Esophagus squamous epithelium (tissue), 5 donors: ENCODE results near the gene CDR2L. TPM values are rescaled to one million over a fixed set of nuclear protein-coding genes. Genes with fewer than 3 reads are reported as not detected.

Source experiments
- DNase-seq: peaks from one replicate; lab custom pipeline; 2025; lab: John Stamatoyannopoulos, UW
- H3K27ac ChIP-seq, 4 donors: fragments of 200-600 bp; sonication (generic); one replicate each; pipeline ENCODE4 v1.5.1; 2016 to 2019; ENCODE audit warnings: mild to moderate bottlenecking in 1 of 4
- H3K27me3 ChIP-seq, 4 donors: fragments of 200-600 bp; sonication (generic); 1 replicate in 3 of 4; 2 replicates in 1 of 4; pipeline versions ENCODE4 v1.5.1 to v1.6.0; 2017 to 2021; ENCODE audit warnings: antibody characterized with exemption in 1 of 4
- H3K36me3 ChIP-seq, 3 donors: fragments of 200-600 bp; sonication (generic); one replicate each; pipeline ENCODE4 v1.5.1; 2016 to 2019
- H3K4me1 ChIP-seq, 3 donors: fragments of 200-600 bp; sonication (generic); one replicate each; pipeline ENCODE4 v1.5.1; 2017 to 2019
- H3K4me3 ChIP-seq, 4 donors: fragments of 200-600 bp; sonication (generic); 1 replicate in 3 of 4; 2 replicates in 1 of 4; pipeline ENCODE4 v1.5.1; 2016 to 2019; ENCODE audit warnings: mild to moderate bottlenecking in 2 of 4, moderate library complexity in 1 of 4
- H3K9me3 ChIP-seq, 3 donors: fragments of 200-600 bp; sonication (generic); one replicate each; pipeline ENCODE4 v1.5.1; 2016 to 2019
- POLR2A ChIP-seq, 4 donors: fragments of 450-650 bp; IDR thresholded peaks; one replicate each; pipeline ENCODE4 v1.6.1; 2017; ENCODE audit warnings: antibody characterized with exemption in 4 of 4, mild to moderate bottlenecking in 4 of 4, moderate library complexity in 3 of 4
- WGBS, 2 donors: methylation state at CpG; one replicate each; pipeline ENCODE4 v1.1.5; 2018; 5-methylcytosine and 5-hydroxymethylcytosine counted together
- intact Hi-C: fragments of 100-400 bp; cut with DNase I; formaldehyde crosslinking; loops from one replicate; pipeline ENCODE4 v1.15.0; 2022
- total RNA-seq, 4 donors: library from RNA; depleted of rRNA; stranded (reverse); fragments of >200 nt; gene quantifications; one replicate each; pipeline ENCODE4 v1.1.0, GENCODE V29; 2016
- TF ChIP-seq, protein P1 (sequence below), 6 experiments: fragments of 450-650 bp in 4 of 6; fragments of 200-600 bp in 2 of 6; sonication (generic) in 2 of 6; IDR thresholded peaks; one replicate each; pipeline ENCODE4 v1.5.1; 2016 to 2019; ENCODE audit warnings: antibody characterized with exemption in 6 of 6, mild to moderate bottlenecking in 4 of 6, moderate library complexity in 4 of 6
- donor health status: DM: yes; HTN: yes; CAD: no.

CDR2L gene
- 1 to 10 TPM; 5.3 to 7.9 (median 6.7) TPM for total RNA-seq

DNA sequence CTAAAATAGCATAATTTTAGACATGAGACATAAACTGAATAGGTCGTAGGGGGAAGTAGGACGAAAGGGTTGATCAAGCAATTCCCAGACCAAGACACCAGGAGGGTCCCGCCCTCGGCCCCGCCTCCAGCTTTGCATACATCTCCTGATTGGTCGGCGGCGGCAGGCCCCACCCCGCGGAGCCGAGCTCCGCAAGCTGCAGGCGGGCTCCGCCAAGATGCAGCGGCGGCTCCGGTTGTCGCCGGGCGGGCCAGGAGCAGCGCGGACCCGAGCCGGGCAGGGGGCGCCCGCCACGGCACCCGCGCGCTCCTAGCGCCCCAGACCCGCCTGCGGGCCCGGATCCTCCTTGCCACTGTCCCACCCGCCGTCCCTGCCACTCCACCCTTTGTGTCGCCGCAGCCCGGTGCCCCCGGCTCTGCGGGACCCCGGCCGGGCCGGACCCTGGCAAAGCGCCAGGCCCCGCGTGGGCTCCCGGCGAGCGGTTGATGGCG, at the start of gene CDR2L:
Gene CDR2L, plus strand, starts transcription at position 215 of the 491 bp plus-strand sequence. CDS start 412 bp downstream, outside the sequence.
- TF ChIP-seq, protein P1, sequence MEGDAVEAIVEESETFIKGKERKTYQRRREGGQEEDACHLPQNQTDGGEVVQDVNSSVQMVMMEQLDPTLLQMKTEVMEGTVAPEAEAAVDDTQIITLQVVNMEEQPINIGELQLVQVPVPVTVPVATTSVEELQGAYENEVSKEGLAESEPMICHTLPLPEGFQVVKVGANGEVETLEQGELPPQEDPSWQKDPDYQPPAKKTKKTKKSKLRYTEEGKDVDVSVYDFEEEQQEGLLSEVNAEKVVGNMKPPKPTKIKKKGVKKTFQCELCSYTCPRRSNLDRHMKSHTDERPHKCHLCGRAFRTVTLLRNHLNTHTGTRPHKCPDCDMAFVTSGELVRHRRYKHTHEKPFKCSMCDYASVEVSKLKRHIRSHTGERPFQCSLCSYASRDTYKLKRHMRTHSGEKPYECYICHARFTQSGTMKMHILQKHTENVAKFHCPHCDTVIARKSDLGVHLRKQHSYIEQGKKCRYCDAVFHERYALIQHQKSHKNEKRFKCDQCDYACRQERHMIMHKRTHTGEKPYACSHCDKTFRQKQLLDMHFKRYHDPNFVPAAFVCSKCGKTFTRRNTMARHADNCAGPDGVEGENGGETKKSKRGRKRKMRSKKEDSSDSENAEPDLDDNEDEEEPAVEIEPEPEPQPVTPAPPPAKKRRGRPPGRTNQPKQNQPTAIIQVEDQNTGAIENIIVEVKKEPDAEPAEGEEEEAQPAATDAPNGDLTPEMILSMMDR (IDR thresholded peaks at IDR 0.05) = no peak
- peak in 3 of 4 donors; percentile 66 to 96 (median 93) for TF ChIP-seq POLR2A (IDR thresholded peaks at IDR 0.05)
- WGBS, 2 donors = 0 to 2% methylated on average over 26 to 32 of the region's 51 CpGs
- DNase-seq = peak; percentile 78
- Histone ChIP-seq H3K27me3 (no peaks in the 10 kb centered on the region), H3K4me1 (peaks cover 7 to 59% (median 24%) of the 10 kb centered on the region in 3 donors), H3K9me3 (no peaks in the 10 kb centered on the region), H3K4me3 (peak within 1 kb of the TSS; percentile 62 to 94 (median 82)), H3K27ac (peak within 1 kb of the TSS; percentile 87 to 97 (median 94)), H3K36me3 (no peaks in the 10 kb centered on the region)
- intact Hi-C loops = no loop called here

GRCh38 chr17:74938194-74938950, 49.1 kb upstream of the CDR2L start:
- Histone ChIP-seq H3K4me3 (no peak overlapping the region), H3K4me1 (peaks cover 9 to 69% (median 19%) of the 10 kb centered on the region in 3 donors), H3K27me3 (peaks cover 0 to 92% (median 12%) of the 10 kb centered on the region in 4 donors), H3K36me3 (peaks cover 0 to 5% (median 0%) of the 10 kb centered on the region in 3 donors), H3K27ac (peak overlapping the region in 3 of 4 donors; percentile 1 to 24 (median 19)), H3K9me3 (no peaks in the 10 kb centered on the region)
- 67 to 76% methylated on average over 8 of the region's 8 CpGs for WGBS, 2 donors
- intact Hi-C loops = no loop called here
- no peak for TF ChIP-seq POLR2A (IDR thresholded peaks at IDR 0.05)
- TF ChIP-seq, protein P1 (IDR thresholded peaks at IDR 0.05) = no peak
- DNase-seq = no peak

DNA sequence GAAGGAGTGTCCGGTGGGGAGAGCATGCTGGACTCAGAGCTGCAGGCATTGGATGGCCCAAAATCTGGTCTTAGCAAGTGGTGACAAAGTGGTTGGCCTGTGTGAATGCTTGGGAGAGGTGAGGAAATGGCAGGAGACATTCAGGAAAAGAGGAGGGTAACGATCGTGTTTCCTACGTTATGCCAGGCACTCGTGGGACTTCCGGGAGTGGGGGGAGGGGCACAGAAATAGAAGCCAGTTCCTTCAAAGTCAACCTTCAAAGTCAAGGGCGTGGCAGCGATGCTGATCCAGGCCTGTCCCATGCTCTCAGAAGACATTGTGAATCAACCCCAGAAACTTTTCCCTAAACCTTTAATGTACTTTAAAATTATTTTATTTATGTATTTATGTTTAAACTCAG, 47.9 kb upstream of the CDR2L start:
- Histone ChIP-seq H3K4me3 (no peak overlapping the region), H3K27me3 (peaks cover 0 to 83% (median 12%) of the 10 kb centered on the region in 4 donors), H3K27ac (peak overlapping the region; percentile 9 to 59 (median 40)), H3K4me1 (peaks cover 9 to 80% (median 20%) of the 10 kb centered on the region in 3 donors), H3K36me3 (peaks cover 0 to 5% (median 0%) of the 10 kb centered on the region in 3 donors), H3K9me3 (no peaks in the 10 kb centered on the region)
- 28 to 39% methylated on average over 8 of the region's 8 CpGs for WGBS, 2 donors
- intact Hi-C loops = no loop called here
- TF ChIP-seq, protein P1 (IDR thresholded peaks at IDR 0.05) = no peak
- no peak for TF ChIP-seq POLR2A (IDR thresholded peaks at IDR 0.05)
- no peak for DNase-seq

DNA sequence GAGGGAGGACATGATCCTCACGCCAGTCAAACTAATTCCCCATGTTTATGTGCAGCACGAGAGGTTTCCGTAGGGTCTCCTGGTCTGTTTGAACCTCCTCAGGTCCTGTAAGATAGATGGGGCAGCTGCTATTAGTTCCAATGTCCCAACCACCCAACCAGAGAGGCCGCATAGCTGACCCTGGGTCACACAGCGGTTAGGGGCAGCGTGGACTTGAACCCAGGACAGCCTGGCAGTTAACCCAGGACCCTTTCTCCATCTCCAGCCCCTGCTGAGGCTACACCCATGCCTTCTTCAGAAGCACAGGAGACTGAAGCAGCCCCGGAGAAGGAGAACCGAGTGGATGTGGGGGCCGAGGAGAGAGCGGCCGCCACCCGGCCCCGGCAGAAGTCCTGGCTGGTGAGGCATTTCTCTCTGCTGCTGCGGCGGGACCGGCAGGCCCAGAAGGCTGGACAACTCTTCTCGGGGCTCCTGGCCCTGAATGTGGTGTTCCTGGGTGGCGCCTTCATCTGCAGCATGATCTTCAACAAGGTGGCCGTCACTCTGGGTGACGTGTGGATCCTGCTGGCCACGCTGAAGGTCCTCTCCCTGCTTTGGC, 46.2 kb upstream of the CDR2L start:
- no peaks in the 10 kb centered on the region for H3K9me3 ChIP-seq
- peaks cover 0 to 66% (median 5%) of the 10 kb centered on the region in 4 donors for H3K27me3 ChIP-seq
- 57 to 83% methylated on average over 4 to 10 of the region's 21 CpGs for WGBS, 2 donors
- peaks cover 0 to 5% (median 0%) of the 10 kb centered on the region in 3 donors for H3K36me3 ChIP-seq
- H3K4me3 ChIP-seq = no peak overlapping the region
- intact Hi-C loops = no loop called here
- TF ChIP-seq, protein P1 (IDR thresholded peaks at IDR 0.05) = no peak
- TF ChIP-seq POLR2A (IDR thresholded peaks at IDR 0.05) = no peak
- no peak for DNase-seq
- H3K4me1 ChIP-seq = peaks cover 0 to 71% (median 9%) of the 10 kb centered on the region in 3 donors
- no peak overlapping the region for H3K27ac ChIP-seq
